Measurements from ENCODE around the gene PRR5L.

The PRR5L gene

DNA sequence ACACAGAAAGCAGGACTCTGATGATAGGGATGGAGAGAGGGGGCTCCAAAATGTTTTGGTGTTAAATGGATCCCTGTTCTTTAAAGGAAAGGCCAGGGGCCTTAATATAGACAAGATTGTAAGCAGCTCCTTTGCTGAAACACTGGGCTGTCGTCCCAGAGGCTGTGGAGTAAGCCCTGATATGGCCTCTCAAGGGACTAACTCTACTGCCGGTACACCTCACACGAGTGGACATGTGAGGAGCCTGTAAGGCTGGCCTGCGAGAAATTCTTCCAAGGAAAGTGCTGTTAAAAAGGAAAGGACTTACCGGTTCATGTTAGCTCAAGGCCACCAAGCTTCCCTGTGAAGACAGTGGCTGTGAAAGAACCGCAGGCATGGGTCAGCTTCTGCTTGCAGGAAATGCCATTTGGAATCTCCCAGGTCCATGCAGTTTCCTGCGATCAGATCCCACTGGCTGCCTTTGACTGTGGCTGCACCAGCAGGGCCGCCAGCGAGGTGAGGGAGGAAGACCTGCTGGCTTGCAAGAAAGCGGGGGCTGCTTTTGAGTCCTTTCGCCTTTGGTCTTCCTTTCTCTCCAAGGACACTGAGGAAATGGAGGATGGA is 106.6 kb downstream of the PRR5L start:
- DNase-seq (ENCODE audit: low spot score) = no peak

DNA sequence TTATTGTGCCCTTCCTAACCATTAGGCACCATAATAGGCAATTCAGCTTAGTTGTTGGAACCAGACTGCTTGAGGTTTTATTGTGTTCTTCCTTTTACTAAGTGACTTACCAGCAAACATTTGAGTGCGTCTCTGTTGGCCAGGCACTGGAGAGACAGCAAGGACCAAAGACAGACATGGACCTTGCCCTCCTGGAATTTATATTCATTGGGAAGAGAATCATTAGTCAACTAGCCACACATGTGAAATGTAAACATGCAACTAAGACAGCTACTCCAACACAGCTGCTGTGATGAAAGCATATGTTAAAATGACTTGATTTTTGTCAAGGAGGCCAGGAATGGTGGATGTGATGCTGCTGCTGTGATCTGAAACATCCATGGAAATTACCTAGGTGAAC is 107.6 kb downstream of the PRR5L start:
- no peak for DNase-seq (ENCODE audit: low spot score)

DNA sequence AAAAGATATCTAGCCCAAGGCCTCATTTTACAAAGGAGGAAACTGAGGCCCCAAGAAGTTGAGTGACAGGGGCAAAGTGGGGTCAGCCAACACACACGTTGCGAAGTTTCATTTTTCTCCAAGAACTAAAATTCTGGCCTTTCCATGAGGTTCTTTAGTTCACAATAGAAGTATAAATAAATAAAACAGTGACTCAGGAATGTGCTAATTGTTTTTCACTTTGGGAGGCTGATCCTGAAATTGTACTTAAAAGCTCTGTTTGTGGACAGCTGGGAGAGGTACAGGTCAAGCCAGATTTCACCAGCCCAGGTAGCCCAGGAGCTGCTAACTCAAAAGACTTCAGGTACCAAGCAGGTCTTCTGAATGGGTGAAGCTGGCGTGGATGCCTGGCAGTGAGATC is 108.7 kb downstream of the PRR5L start:
- DNase-seq (ENCODE audit: low spot score) = no peak

DNA sequence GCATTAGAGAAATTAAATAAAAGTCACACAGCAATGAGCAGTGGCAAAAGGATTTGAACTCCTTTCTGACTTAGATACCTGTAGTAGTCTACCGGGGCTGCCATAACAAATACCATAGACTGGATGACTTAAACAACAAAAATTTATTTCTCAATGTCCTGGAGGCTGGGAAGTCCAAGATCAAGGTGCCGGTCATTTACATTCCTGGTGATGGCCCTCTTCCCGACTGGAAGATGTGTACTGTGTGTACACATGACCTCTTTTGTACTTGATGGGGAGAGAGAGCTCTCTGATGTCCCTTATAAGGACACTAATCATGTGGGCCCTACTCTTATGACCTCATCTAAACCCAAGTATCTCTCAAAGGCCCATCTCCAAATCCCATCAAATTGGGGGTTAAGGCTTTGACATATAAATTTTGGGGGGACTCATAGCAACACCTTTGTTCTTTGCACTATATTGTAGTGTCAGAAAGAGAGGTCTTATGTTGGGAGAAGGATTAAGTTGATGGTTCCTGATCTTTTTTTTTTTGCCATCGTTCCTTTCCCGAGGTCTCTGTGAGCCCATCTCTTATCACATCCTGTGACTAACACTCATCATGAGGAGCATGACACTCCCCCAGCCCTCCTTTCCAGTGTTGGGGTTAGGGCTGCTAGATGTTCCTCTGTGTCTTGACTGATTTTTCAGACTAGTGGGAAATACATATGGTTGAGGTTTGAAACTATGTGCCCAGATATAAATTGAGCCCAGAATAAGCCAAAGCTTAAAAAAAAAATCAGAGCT is 109.7 kb downstream of the PRR5L start:
- no peak for DNase-seq (ENCODE audit: low spot score)

DNA sequence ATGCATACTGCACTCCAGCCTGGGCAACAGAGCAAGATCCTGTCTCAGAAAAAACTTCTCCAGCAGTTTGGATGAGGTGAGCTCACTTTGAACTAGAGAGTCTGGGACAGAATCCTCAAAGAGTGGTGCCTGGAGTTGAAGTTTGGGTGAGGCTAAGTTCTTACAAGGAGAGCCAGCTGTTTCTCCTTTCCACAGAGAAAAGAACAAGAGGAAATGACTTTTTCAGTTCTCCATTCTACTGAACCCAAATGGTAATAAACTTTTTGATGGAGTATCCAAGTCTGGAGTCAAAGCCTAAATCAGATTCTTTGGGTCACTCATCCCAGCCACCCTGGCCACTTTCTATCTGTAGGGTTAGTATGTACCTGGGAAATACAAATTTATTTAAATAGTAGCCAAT is 111.3 kb downstream of the PRR5L start:
- no peak for DNase-seq (ENCODE audit: low spot score)

DNA sequence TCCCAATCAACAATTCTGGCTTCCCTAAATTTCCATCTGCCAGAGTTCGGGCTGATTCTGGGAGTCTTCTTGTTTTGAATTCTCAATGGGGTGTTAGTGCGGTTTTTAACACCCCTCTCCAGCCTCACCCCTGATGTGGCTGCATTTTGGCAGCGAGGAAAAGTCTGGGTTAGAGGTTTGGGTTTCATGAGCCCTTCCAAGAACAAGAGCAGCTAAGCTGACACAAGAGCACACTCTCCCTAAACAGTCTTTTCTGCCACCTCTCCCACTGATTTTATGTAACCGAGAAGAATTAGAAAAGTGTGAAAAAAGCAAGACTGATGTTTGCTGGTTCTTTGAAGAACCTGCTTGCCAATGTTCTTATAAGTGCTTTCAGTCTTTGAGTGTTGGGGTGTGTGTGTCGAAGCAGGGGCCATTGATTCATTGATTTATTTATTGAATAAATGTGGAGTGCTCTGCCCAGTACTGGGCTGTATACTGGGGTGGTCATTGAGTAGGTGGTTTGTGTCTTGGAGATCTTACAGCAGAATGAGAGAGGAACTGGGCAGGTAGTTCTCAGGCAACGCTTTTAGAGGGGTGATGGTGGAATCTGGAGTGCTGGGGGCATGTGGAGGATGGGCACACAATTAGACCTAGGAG is 112.5 kb downstream of the PRR5L start:
- no peak for DNase-seq (ENCODE audit: low spot score)

DNA sequence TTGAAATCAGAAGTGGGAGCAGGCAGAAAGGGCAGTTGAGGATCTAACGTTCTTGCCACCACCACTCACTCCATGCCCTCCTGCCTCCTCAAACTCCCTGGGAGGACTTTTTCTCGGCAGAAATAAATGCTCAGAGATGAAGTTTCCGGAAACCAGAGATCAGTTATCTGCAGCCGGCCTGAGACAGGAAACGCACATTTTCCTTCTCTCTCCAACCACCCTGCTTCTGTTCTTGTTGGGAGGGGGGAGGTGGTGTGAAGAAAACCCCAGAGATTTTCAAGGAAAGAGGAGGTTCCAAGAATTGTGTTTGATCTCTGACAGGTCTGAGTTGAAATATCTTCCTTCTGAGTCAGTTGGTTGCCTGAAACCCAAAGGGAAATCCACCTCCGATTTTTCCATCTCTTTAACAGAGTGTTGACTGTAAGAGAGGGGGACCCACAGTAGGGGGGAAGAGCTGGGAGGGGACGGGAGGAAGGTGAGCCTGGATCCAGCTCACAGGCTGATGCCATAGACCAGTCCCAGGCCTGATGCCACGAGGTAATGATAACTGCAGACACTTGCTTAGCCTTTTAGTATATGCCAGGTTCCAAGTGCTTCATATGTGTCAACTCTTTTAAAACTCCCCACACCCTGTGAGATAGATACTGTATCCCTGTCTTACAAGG is 113.2 kb downstream of the PRR5L start:
- DNase-seq (ENCODE audit: low spot score) = no peak

DNA sequence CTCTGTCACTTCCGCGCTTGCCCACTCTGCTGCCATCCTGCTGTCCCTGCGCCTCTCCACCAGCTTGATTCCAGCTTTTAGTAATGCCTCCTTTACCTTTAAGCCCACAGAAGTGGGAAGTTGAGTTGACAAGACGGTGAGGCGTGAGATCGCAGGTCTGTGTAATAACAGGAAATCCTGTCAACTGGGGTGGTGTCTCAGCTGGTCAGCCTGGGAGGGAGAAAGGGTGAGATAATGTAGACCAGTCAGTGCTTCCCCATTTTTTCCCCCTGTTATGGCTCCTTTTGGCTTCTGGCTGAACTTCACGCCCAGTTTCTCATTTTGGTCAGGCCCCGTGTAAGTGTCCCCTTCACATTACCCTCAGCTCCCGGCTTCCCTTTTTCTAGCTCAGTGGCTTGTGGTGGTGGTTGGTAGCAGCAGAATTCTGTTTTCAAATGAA is 115.1 kb downstream of the PRR5L start:
- no peak for DNase-seq (ENCODE audit: low spot score)

DNA sequence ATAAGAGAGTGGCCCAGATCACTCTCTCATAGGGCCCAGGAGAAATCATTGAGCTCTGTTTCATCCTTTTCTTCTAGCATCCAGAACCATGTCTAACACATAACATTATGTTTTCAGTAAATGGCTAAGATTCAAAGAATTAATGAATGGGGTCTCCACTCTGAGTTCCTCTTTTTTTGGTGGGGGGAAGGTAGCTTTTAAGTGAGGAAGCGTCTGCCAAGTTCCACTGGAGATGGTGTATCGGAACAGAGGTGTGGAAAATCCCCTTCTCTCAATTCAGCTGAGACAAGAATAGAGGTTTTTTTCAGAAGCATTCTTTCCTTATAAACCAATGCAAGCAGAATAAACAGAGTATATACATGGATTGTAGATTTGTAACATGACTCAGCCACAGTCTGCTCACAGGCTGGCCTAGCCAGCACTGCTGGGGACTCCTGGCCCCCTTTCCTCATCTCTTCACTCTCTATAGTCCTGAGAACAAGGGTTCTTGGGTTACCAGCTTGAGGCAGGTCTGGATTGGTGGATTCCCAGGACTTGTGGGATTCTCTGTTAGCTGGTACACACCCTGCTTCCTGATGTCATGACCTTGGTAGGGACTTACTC is 116.8 kb downstream of the PRR5L start:
- no peak for DNase-seq (ENCODE audit: low spot score)

DNA sequence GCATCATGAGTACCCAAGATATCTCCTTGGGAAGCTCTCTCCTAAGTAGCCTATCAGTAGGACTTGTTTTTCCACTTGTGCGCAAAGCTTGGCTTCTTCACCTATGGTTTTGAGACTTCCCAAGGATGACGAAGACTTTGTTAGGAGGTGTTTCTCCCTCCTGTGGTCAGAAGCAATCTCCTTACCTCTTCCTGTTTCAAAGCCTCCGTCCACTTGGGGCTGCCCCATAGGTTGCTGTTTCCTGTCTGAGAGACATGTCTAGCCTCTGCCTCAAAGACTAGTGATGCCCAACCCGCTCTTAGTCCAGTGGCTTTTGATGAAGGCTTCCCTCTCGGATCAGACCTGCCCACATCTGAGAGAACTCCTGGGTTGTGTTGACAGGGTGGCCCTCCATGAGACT is 121.1 kb downstream of the PRR5L start:
- no peak for DNase-seq (ENCODE audit: low spot score)

DNA sequence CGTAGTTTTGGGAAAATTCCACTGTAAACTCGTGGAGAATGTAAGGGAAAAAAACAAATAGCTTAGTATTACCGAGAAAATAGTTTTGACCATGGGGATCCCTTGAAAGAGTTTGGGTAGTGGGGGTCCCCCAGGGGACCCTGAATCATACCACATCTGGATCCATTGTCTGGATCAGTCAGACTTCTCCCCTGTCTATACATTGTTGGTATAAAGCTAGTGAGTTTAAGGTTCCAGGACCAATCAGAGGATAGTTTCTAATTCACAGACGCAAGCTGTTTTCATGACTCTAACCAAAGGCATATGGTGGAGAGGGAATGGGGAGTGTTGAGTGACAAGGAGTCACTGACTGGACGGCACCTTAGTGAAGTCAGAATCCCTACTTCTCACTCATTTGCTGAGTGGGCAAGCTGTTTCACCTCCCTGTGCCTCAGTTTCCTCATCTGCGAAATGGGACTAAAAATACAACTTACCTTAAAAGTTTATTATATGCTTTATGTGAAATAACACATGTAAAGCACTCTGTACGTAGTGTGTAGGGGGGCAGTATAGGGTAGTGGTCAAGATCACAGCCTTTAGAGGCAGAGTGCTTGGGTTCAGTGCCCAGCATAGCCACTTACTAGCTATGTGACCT is 123.8 kb downstream of the PRR5L start:
- DNase-seq (ENCODE audit: low spot score) = no peak

DNA sequence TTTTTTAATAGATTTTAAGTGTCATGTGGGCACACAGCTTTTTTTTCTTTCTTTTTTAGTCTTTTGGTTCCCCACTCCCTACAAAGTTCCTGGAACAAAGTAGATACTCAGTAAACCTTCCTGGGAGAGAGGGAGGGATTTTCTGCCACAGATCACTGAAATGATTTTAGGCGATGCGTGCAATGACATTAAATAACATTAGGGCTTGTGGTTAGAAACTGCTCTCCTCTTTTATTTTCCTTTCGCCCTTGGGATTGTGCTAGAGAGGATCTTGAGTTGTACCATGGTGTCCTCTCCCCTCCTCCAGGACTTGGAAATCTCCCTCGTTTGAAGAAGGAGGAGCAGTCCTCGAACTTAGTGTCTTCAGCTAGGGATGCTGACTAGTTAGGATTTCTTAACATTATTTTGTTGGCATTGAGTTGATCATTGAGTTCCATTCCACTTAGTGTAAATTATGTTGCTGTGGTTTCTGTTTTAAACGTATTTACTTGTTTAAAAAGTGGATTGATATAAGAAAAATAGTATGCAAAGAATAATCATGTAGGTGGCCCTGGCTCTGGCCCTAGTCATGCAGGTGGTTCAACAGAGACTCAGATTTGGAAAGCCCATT is 125.6 kb downstream of the PRR5L start:
- DNase-seq (ENCODE audit: low spot score) = no peak

DNA sequence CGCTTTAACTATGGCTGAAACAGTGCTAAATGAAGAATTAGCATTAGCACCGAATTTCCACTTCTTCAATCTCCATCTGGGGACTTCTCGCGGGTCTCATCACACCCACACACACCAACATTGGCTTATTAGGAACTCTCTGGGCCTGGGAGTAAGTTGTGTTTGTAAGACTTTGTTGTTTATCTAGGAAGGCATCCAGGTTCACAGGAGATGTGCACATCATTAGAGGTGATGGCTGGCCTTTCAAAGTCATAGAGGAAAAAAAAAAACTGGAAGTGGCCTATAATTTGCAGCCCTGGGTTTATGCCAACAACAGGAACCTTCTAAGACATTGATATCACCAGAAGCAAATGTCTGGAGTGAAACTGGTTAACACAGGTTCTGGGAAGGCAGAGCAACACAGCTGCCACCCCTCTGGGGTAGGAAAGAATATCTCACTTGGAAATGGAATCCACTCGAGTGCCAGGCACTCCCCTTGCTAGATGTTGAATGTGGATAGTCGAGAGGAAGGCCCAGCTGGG is 129.5 kb downstream of the PRR5L start:
- DNase-seq (ENCODE audit: low spot score) = no peak

DNA sequence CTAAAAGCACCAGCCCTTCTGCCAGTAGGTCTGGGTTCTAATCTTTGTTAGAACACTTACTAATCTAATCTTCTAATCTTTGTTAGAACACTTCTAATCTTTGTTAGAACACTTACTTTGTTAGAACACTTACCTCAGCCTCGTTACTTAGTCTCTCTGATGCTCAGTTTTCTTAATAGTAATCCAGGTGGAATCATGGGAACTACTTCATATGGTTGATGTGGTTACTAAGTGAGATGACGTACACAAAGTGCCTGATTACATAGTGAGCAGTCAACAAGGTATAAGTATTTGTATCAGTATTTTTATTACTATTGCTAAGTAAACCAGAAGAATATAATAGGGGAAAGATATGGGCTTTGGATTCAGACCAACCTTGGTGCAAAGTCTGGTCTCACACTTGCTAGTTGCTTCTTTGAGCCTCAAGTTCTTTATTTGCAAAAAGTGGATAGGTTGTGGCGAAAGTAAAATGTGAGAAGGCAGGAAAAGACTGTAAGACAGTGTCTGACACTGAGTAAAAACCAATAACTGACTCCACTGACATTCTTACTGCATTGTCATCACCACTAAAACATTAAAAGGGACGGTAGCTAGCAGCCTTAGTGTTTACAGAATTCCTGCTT is 130.2 kb downstream of the PRR5L start:
- no peak for DNase-seq (ENCODE audit: low spot score)

DNA sequence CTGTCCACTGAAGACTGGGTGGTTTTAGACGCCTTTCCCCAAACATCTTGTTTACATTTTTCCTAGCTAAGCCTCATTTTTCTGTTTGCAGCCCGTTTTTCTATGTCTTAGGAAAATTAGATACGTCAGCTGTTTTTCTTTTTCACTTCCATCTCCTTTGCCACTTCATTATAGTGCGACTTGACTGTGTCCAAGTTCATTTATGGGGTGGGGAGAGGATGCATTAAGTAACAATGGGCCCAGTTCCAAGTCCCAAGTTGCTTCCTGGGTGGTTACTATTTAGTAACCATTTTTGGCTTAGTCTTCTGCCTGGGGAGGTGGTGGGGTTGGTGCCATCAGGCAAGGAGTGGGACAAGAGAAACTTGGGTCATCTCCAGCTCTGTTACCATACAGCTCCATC is 131.0 kb downstream of the PRR5L start:
- DNase-seq (ENCODE audit: low spot score) = no peak

DNA sequence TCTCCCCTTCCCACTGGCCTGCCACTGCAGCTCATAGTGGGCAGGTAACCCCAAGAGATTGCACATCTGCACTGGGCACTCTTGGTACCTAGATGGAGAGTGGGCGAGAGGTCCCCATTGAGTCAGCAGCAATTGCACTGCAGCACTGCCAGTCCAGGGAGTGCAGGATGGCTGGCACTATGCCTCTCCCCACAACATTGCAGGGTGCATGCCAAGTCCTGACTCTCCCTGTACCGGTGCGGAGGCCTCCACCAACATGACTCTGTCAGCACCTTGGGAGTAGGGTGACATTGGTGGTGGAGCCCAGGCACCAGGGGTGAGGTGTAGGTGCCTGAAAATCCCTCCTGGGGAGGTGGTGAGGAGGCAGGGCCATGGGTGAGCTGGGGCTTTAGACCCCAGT is 131.8 kb downstream of the PRR5L start:
- no peak for DNase-seq (ENCODE audit: low spot score)

DNA sequence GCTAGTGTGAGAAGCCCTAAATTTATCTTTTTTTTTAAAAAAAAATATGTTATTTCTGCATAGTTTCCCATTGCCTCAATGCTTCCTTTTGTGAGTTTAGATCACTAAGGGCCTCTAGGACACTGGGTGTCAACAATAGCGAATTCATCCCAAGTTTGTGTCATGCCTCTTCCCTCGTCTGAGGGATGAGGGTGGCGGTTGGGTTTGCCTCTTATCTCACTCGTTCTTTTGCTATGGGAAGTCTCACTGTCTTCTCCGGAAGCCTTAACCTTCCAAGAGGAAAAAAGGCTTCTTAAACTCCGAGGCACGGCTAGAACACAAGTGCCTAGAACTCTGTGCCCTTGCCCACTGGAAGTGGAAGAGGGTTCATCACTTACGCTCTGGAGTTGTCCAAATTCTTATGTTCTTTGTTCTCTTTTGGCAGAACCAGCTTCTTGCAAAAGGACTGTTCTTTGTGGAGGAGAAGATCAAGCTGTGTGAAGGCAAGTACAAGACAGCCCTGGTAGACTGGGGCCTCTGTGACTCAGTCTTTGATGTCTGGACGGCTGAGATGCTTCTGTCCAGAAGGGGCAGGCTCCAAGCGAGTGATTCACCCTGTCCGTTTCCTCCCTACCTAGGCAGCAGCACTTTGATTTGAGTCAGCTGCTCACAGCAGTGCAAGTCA is 135.5 kb downstream of the PRR5L start:
- DNase-seq (ENCODE audit: low spot score) = peak; percentile 66

DNA sequence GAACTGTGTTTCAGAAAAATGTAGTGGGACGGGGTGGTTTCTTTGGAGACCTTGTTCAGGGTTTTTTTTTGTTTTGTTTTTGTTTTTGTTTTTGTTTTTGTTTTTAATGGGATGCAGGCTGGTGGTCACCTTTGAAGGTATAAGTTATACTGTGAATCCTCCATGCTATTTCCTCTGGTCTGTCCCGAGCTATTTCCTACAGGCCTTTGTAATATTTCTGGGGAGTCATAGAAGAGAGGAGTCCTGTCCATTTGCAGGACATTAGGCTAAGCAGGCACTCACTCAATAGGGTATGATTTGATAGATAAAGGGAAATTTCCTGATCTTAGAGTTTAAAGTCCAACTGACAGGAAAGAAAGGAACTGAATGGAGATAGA is 136.0 kb downstream of the PRR5L start:
- DNase-seq (ENCODE audit: low spot score) = no peak

DNA sequence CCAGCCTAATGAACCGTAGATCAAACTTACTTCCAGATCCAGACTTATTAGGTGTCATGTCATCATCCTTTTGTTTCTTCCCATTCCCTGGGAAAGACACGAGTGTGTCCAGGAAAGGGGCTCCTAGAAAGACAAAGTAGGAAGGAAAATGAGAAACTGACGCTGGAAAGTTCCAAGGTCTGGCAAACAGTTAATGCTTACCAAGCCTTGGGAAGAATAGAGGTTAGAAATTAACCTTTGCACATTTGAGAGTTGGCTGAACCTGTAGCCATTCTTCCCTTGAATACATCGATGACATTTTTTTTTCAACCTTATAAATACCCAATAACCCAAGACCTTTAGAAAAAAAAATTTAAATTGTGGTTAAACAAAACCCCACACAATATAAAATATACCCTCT is 136.7 kb downstream of the PRR5L start:
- no peak for DNase-seq (ENCODE audit: low spot score)

DNA sequence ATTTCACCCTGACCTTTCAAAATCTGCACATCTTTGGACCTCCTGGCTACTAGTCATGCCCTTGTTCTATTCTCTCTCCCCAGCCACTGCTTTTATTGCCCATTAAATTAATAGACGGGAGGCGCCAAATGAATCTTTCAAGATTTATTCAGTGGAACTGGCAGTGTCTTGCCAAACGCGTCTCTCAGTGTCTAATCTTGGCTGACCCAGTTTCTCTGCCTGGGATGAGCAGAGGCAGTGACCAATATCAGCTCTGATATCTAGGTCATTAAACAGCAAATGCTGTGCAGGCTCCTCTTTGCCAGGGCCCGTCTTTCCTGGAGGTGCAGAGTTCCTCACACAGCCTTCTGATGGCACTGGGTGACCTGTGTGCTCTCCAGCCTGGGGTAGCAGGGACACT is 140.0 kb downstream of the PRR5L start:
- DNase-seq (ENCODE audit: low spot score) = no peak

Measured in globus pallidus (tissue), 1 donor.